OCI-LY3 (cell line): ENCODE results near the gene LRBA.

ENCODE experiments used
- H2AFZ ChIP-seq: fragments of 200-600, 300-600 bp; shearing (Covaris generic); 2 replicates; pipeline ENCODE4 v1.6.0; 2014; ENCODE audit warnings: antibody characterized with exemption, low read depth, low read length
- H3K27ac ChIP-seq: fragments of 200-600, 300-600 bp; sonication (generic); 2 replicates; pipeline ENCODE4 v1.5.1; 2014; ENCODE audit warnings: mild to moderate bottlenecking, low read length, moderate library complexity, mixed read lengths
- H3K27me3 ChIP-seq: fragments of 200-600, 300-600 bp; sonication (generic); 2 replicates; pipeline ENCODE4 v1.6.1; 2014; ENCODE audit warnings: low read depth, low read length, mixed read lengths
- H3K36me3 ChIP-seq: fragments of 200-600, 300-600 bp; sonication (generic); replicated peaks from 2 replicates; pipeline ENCODE3; 2014; ENCODE audit warnings: low read depth, low read length, mixed read lengths
- H3K4me1 ChIP-seq: fragments of 300-600, 200-600 bp; sonication (generic); 2 replicates; pipeline ENCODE4 v1.6.1; 2014; ENCODE audit warnings: low read length, mixed read lengths
- H3K4me2 ChIP-seq: fragments of 200-600, 300-600 bp; sonication (generic); 2 replicates; pipeline ENCODE4 v1.6.1; 2014; ENCODE audit warnings: low read length, mixed read lengths
- H3K4me3 ChIP-seq: fragments of 300-600, 200-600 bp; sonication (generic); 2 replicates; pipeline ENCODE4 v1.5.1; 2014; ENCODE audit warnings: antibody characterized with exemption, mild to moderate bottlenecking, low read length, moderate library complexity
- H3K79me2 ChIP-seq: fragments of 300-600, 200-600 bp; shearing (Covaris generic); 2 replicates; pipeline ENCODE4 v1.6.1; 2014; ENCODE audit warnings: mild to moderate bottlenecking, low read length, mixed read lengths
- H3K9ac ChIP-seq: fragments of 300-600, 200-600 bp; shearing (Covaris generic); 2 replicates; pipeline ENCODE4 v1.6.0; 2014; ENCODE audit warnings: mild to moderate bottlenecking, low read length, moderate library complexity
- H3K9me3 ChIP-seq: fragments of 200-600, 300-600 bp; shearing (Covaris generic); 2 replicates; pipeline ENCODE4 v1.6.1; 2014; ENCODE audit warnings: low read length, mixed read lengths; ENCODE audit not compliant: insufficient read depth
- H4K20me1 ChIP-seq: fragments of 200-600, 300-600 bp; sonication (generic); 2 replicates; pipeline ENCODE4 v1.6.1; 2016; ENCODE audit warnings: low read length, mixed read lengths; ENCODE audit not compliant: insufficient read depth
- CTCF ChIP-seq: fragments of 200-600, 300-600 bp; sonication (generic); IDR thresholded peaks from 2 replicates; pipeline ENCODE4 v1.5.1; 2014; ENCODE audit warnings: antibody characterized with exemption, low read length, low read depth
- EZH2phosphoT487 ChIP-seq: fragments of 200-600 bp; shearing (Covaris generic); IDR thresholded peaks from 2 replicates; pipeline ENCODE4 v1.6.1; 2018; ENCODE audit warnings: antibody characterized with exemption, mixed run types, low read depth

LRBA gene

GRCh38 chr4:150679765-150680343 is 335.2 kb downstream of the LRBA start:
- TF ChIP-seq EZH2phosphoT487: no peak
- no peak for TF ChIP-seq CTCF
- no peak overlapping the region for H3K4me2 ChIP-seq
- H2AFZ ChIP-seq: no peak overlapping the region

GRCh38 chr4:150679018-150679764 is 335.9 kb downstream of the LRBA start:
- no peaks in the 10 kb centered on the region for H3K27me3 ChIP-seq

More at GRCh38 chr4:150679765-150680343, 335.2 kb downstream of the LRBA start:
- Histone ChIP-seq H3K27me3 (no peaks in the 10 kb centered on the region), H3K9me3 (no peaks in the 10 kb centered on the region), H4K20me1 (no peaks in the 10 kb centered on the region), H3K4me3 (no peak overlapping the region), H3K9ac (no peak overlapping the region), H3K36me3 (no peaks in the 10 kb centered on the region), H3K79me2 (no peaks in the 10 kb centered on the region), H3K27ac (no peak overlapping the region), H3K4me1 (no peaks in the 10 kb centered on the region)

GRCh38 chr4:150673793-150674192 is 341.3 kb downstream of the LRBA start:
- H3K9ac ChIP-seq: no peak overlapping the region
- TF ChIP-seq EZH2phosphoT487 (no peak), CTCF (no peak)
- H3K4me2 ChIP-seq: no peak overlapping the region
- H3K4me3 ChIP-seq: no peak overlapping the region
- H4K20me1 ChIP-seq: no peaks in the 10 kb centered on the region
- H2AFZ ChIP-seq: no peak overlapping the region
- no peaks in the 10 kb centered on the region for H3K9me3 ChIP-seq
- H3K27me3 ChIP-seq: no peaks in the 10 kb centered on the region
- H3K27ac ChIP-seq: no peak overlapping the region
- H3K79me2 ChIP-seq: no peaks in the 10 kb centered on the region
- peaks cover 6% of the 10 kb centered on the region for H3K4me1 ChIP-seq
- no peaks in the 10 kb centered on the region for H3K36me3 ChIP-seq

More at GRCh38 chr4:150679018-150679764, 335.9 kb downstream of the LRBA start:
- no peak overlapping the region for H3K9ac ChIP-seq
- no peaks in the 10 kb centered on the region for H3K36me3 ChIP-seq
- H3K4me2 ChIP-seq: no peak overlapping the region
- H2AFZ ChIP-seq: no peak overlapping the region
- H3K27ac ChIP-seq: no peak overlapping the region
- H4K20me1 ChIP-seq: no peaks in the 10 kb centered on the region
- TF ChIP-seq CTCF (no peak), EZH2phosphoT487 (no peak)
- no peaks in the 10 kb centered on the region for H3K79me2 ChIP-seq
- H3K4me1 ChIP-seq: peaks cover 1% of the 10 kb centered on the region
- H3K9me3 ChIP-seq: no peaks in the 10 kb centered on the region
- no peak overlapping the region for H3K4me3 ChIP-seq

- Histone ChIP-seq H3K4me1 (peaks cover 1% of the 10 kb centered on the region), H3K27me3 (no peaks in the 10 kb centered on the region), H3K79me2 (no peaks in the 10 kb centered on the region), H3K9me3 (no peaks in the 10 kb centered on the region), H3K4me2 (no peak overlapping the region), H2AFZ (no peak overlapping the region), H4K20me1 (no peaks in the 10 kb centered on the region), H3K36me3 (no peaks in the 10 kb centered on the region), H3K9ac (no peak overlapping the region), H3K4me3 (no peak overlapping the region), H3K27ac (no peak overlapping the region)
- no peak for TF ChIP-seq CTCF
- TF ChIP-seq EZH2phosphoT487: no peak
Observed at GRCh38 chr4:150668824-150669223, 346.3 kb downstream of the LRBA start.
